Smooth muscle cell (in vitro differentiated cells): ENCODE measurements around the gene GPRIN1. TPM values are rescaled to one million over a fixed set of nuclear protein-coding genes. Genes with fewer than 3 reads are reported as not detected.

ENCODE experiments used
- DNase-seq: peaks from one replicate; lab custom pipeline; 2025; ENCODE audit not compliant: unreplicated experiment; lab: John Stamatoyannopoulos, UW
- H2AFZ ChIP-seq: fragments of 200-600 bp; sonication (generic); 2 replicates; pipeline ENCODE4 v1.6.0; 2016; ENCODE audit warnings: antibody characterized with exemption, low read depth, mild to moderate bottlenecking
- H3F3A ChIP-seq: fragments of 200-600 bp; sonication (generic); 2 replicates; pipeline ENCODE4 v1.6.0; 2017; ENCODE audit warnings: antibody characterized with exemption, low read depth
- H3K27ac ChIP-seq: fragments of 200-600 bp; sonication (generic); 2 replicates; pipeline ENCODE4 v1.5.1; 2016; ENCODE audit warnings: low read depth, mild to moderate bottlenecking
- H3K27me3 ChIP-seq: fragments of 200-600 bp; sonication (generic); 2 replicates; pipeline ENCODE4 v1.6.1; 2016; ENCODE audit warnings: low read depth, mild to moderate bottlenecking
- H3K36me3 ChIP-seq: fragments of 200-600 bp; sonication (generic); 2 replicates; pipeline ENCODE4 v1.5.1; 2016; ENCODE audit warnings: low read depth
- H3K4me1 ChIP-seq: fragments of 200-600 bp; sonication (generic); 2 replicates; pipeline ENCODE4 v1.5.1; 2016; ENCODE audit warnings: low read depth
- H3K4me2 ChIP-seq: fragments of 200-600 bp; sonication (generic); 2 replicates; pipeline ENCODE4 v1.6.0; 2016; ENCODE audit warnings: mild to moderate bottlenecking
- H3K4me3 ChIP-seq: fragments of 200-600 bp; sonication (generic); 2 replicates; pipeline ENCODE4 v1.5.1; 2016; ENCODE audit warnings: mild to moderate bottlenecking
- H3K79me2 ChIP-seq: fragments of 200-600 bp; sonication (generic); 2 replicates; pipeline ENCODE4 v1.6.0; 2016; ENCODE audit warnings: low read depth, mild to moderate bottlenecking
- H3K9ac ChIP-seq: fragments of 200-600 bp; sonication (generic); 2 replicates; pipeline ENCODE4 v1.6.0; 2016; ENCODE audit warnings: low read depth
- H3K9me3 ChIP-seq: fragments of 200-600 bp; sonication (generic); replicated peaks from 2 replicates; pipeline ENCODE4 v1.5.1; 2016; ENCODE audit warnings: low read depth
- H4K20me1 ChIP-seq: fragments of 200-600 bp; sonication (generic); 2 replicates; pipeline ENCODE4 v1.6.0; 2016; ENCODE audit warnings: low read depth
- CTCF ChIP-seq: fragments of 200-600 bp; sonication (generic); IDR thresholded peaks from 2 replicates; pipeline ENCODE4 v1.5.1; 2017; ENCODE audit warnings: borderline replicate concordance, mild to moderate bottlenecking, antibody characterized with exemption; ENCODE audit not compliant: insufficient read depth, poor library complexity, severe bottlenecking
- WGBS: methylation state at CpG from one replicate; pipeline ENCODE4 v1.1.7; 2016; ENCODE audit warnings: low lambda C conversion rate; 5-methylcytosine and 5-hydroxymethylcytosine counted together
- polyA plus RNA-seq: library from polyadenylated mRNA; unstranded; fragments of >200 nt; fragmentation: Nextera tagmentation; extraction: Ambion mirVana; gene quantifications from 2 replicates; pipeline ENCODE4 v1.2.1, GENCODE V29; 2016
- total RNA-seq: library from RNA; depleted of rRNA; stranded (reverse); fragments of >200 nt; gene quantifications from 2 replicates; pipeline ENCODE4 v1.2.3, GENCODE V29; 2014

GPRIN1 gene
- total and polyA plus RNA-seq, 2 experiments from 2014 or later, result 2.1 to 3.6 TPM

GRCh38 chr5:176568657-176569056, 41.3 kb downstream of the GPRIN1 start:
- H3K79me2 ChIP-seq, result no peaks in the 10 kb centered on the region
- H3K4me3 ChIP-seq, result no peak overlapping the region
- no peak overlapping the region for H3K27ac ChIP-seq
- H3K4me2 ChIP-seq, result no peak overlapping the region
- no peaks in the 10 kb centered on the region for H3K9me3 ChIP-seq
- no peaks in the 10 kb centered on the region for H3K36me3 ChIP-seq
- H4K20me1 ChIP-seq, result no peaks in the 10 kb centered on the region
- H3K27me3 ChIP-seq, result no peaks in the 10 kb centered on the region
- no peak overlapping the region for H3K9ac ChIP-seq
- no peaks in the 10 kb centered on the region for H3F3A ChIP-seq
- TF ChIP-seq CTCF, result no peak
- no peak overlapping the region for H2AFZ ChIP-seq
- WGBS, result 91% methylated on average over 18 of the region's 18 CpGs
- H3K4me1 ChIP-seq, result no peaks in the 10 kb centered on the region
- DNase-seq, result no peak

DNA sequence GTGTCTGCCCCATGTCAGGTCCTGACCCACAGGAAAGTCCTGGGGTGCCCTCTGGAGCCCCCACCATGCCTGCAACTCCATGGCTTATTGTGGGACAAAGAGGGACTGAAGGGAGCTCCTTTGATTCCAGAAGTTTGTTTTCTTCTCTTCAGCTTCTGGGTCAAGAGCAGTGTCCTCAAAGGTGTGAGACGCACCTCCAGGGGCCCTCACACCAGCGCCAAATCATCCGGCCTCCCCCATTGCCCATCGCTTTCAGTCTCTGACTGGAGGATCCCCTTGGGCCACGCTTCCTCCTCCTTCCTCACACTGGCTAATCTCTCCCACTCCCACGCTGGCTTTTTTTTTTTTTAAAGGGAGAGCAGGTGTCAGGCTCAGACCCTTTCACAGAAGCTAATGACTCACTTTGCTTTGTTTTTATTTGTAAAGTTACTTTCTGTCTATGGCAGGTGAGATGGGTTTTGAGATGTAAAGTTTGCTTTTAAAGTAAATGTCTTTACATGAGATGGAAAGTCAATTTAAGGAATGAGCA, 44.1 kb downstream of the GPRIN1 start:
- Histone ChIP-seq H3K27ac (no peak overlapping the region), H3K9ac (no peak overlapping the region), H3K4me1 (no peaks in the 10 kb centered on the region), H3K79me2 (no peaks in the 10 kb centered on the region), H3K9me3 (no peaks in the 10 kb centered on the region), H3K4me3 (no peak overlapping the region), H3K36me3 (no peaks in the 10 kb centered on the region), H3F3A (no peaks in the 10 kb centered on the region), H3K4me2 (no peak overlapping the region), H3K27me3 (no peaks in the 10 kb centered on the region), H4K20me1 (no peaks in the 10 kb centered on the region), H2AFZ (no peak overlapping the region)
- TF ChIP-seq CTCF, result no peak
- 69% methylated on average over 6 of the region's 6 CpGs for WGBS
- DNase-seq, result no peak

DNA sequence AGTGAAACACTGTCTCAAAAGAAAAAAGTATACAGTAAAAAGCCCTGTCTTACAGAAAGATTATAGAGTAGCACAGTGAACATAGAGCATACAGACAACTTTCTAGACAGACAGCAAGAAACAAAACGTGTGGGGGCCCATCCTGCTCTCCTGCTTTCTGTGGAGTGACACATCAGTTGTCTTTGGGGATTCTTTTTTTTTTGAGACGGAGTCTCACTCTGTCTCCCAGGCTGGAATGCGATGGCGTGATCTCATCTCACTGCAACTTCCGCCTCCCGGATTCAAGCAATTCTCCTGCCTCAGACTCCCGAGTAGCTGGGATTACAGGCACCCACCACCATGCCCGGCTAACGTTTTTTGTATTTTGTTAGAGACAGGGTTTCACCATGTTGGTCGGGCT, 46.0 kb downstream of the GPRIN1 start:
- Histone ChIP-seq H2AFZ (peak overlapping the region; percentile 21), H3K4me2 (no peak overlapping the region), H3K9me3 (no peaks in the 10 kb centered on the region), H3K9ac (no peak overlapping the region), H3K27me3 (no peaks in the 10 kb centered on the region), H3K27ac (peak overlapping the region; percentile 74), H3K36me3 (no peaks in the 10 kb centered on the region), H4K20me1 (no peaks in the 10 kb centered on the region), H3F3A (no peaks in the 10 kb centered on the region), H3K4me3 (no peak overlapping the region), H3K79me2 (no peaks in the 10 kb centered on the region), H3K4me1 (no peaks in the 10 kb centered on the region)
- 54% methylated on average over 10 of the region's 10 CpGs for WGBS
- no peak for DNase-seq
- no peak for TF ChIP-seq CTCF

GRCh38 chr5:176562189-176562588, 47.8 kb downstream of the GPRIN1 start:
- Histone ChIP-seq H3K9ac (no peak overlapping the region), H3K79me2 (no peaks in the 10 kb centered on the region), H3K27ac (no peak overlapping the region), H4K20me1 (no peaks in the 10 kb centered on the region), H2AFZ (no peak overlapping the region), H3K36me3 (no peaks in the 10 kb centered on the region), H3F3A (no peaks in the 10 kb centered on the region), H3K27me3 (no peaks in the 10 kb centered on the region), H3K4me2 (no peak overlapping the region), H3K4me3 (no peak overlapping the region), H3K4me1 (no peaks in the 10 kb centered on the region), H3K9me3 (no peaks in the 10 kb centered on the region)
- no peak for TF ChIP-seq CTCF
- no peak for DNase-seq
- WGBS, result 89% methylated on average over 6 of the region's 10 CpGs
